GM21381 (cell line): ENCODE measurements around the gene MPI.
"Not testable (repeated sequence)": the region's sequence is repeated elsewhere in the genome, so short reads cannot be mapped to it uniquely, and the experiment has no call there.

Experiments used
- ATAC-seq: cut with Tn5 transposase; IDR thresholded peaks from one replicate; pipeline ENCODE4 v1.9.1; 2021; ENCODE audit warnings: mild to moderate bottlenecking, moderate library complexity; ENCODE audit not compliant: unreplicated experiment

Gene MPI

DNA sequence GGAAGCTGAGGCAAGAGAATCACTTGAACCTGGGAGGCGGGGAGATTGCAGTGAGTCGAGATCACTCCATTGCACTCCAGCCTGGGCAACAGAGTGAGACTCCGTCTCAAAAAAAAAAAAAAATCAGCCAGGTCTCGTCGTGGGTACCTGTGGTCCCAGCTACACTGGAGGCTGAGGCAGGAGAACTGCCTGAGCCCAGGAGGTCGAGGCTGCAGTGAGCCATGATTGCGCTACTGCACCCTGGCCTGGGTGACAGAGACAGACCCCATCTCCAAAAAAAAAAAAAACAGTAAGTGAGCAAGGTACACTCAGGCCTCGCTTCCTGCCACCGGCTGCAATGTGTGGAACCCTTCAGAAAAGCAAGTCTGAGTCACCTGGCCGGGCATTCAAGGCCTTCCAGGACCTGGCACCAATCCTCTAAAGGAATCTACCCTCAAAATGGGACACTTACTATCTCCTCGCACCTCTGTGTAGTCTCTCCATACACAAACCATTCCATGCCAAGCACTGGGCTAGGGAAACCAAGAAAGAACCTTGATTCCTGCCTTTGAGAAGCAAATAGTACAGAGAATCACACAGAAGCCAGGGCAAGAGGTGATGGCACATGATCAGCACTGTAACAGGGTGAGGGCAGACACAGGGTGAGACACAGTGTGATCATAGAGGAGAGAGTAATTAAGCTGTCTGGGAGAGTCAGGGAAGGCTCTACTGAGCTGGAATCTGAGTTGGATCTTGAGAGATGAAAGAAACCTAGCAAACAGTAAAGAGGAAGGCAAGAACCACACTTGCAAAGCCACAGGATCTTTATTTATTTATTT is 26.4 kb upstream of the MPI start:
- ATAC-seq: no peak

DNA sequence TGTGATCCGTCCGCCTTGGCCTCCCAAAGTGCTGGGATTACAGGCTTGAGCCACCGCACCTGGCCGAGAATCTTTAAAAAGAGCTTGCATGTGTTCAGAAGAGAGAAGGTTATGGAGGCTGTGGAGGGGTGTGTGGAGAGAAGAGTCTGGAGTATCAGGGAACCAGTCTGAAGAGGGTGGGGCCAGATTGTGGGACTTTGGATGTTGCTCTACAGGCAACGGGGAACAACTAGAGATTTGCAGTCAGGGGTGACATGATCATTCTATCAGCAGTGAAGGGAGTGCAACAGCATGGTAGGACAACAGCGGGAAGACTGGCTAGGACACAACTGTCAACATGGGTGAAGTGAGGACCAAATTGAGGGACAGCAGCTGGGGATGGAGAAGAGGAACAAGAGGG is 25.5 kb upstream of the MPI start:
- no peak for ATAC-seq

- no peak for ATAC-seq
These were observed 24.5 kb upstream of the MPI start for GRCh38 chr15:74865316-74865715.

- no peak for ATAC-seq
These were observed 23.8 kb upstream of the MPI start for GRCh38 chr15:74866090-74866489.

DNA sequence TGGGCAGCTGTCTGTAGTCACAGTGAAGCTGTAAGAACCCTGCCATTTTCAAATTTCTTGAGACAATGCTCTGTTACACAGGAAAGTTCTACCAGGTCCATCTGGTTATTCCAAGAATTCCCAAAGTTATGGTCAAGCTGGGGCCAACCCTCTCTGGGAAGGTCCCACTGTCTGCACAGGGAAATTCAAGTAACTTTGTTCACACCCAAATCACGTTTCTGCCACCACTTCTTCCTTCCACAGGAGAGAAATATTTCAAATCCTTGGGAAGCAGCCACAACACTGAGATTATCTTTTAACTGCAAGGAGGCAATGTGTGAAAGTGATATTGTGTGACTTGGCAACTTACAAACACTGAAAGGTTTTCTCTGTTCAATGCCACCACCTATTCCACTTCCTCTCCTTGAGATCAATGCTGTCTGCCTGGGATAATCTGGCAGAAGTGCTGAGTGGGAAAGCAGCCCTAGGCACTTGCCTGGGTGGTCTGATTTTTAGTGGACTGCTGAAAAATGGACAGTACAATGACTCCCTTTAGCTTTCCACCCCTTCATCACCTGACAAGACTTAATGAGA is 22.3 kb upstream of the MPI start:
- ATAC-seq: no peak

DNA sequence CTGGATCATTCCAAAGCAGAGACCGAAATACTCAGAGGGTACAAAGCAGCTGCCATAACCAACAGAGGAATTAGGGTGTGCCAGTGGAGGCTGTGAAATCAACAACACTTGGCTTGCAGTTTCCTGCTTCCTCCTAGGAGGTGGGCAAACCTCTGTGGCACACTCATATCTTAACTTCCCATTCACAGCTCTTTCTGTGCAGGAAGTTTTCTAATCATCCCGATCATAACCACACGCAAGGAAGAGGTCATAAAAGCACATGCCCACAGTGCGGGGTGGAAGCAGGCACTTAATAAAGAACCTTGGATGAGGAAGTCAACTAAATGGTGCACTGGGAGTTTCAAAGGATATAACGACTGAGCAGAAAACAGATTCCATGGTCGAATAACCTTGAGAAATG is 21.8 kb upstream of the MPI start:
- ATAC-seq: no peak

DNA sequence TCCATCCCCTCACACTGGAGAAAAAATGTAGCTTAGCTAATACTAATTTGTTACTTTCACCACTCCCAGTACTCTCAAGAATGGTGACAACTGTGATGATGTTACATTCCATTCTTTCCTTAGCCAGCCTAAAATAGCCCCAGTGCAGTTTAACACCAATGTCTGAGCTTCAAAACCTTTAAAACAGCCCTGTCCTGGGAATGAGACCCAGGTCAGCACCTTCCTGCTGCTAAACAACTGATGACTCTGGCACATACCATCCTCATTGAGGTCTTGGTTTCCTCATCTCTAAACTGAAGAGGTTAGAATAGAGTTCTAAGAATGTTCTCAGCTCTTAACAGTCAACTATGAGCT is 20.5 kb upstream of the MPI start:
- no peak for ATAC-seq

DNA sequence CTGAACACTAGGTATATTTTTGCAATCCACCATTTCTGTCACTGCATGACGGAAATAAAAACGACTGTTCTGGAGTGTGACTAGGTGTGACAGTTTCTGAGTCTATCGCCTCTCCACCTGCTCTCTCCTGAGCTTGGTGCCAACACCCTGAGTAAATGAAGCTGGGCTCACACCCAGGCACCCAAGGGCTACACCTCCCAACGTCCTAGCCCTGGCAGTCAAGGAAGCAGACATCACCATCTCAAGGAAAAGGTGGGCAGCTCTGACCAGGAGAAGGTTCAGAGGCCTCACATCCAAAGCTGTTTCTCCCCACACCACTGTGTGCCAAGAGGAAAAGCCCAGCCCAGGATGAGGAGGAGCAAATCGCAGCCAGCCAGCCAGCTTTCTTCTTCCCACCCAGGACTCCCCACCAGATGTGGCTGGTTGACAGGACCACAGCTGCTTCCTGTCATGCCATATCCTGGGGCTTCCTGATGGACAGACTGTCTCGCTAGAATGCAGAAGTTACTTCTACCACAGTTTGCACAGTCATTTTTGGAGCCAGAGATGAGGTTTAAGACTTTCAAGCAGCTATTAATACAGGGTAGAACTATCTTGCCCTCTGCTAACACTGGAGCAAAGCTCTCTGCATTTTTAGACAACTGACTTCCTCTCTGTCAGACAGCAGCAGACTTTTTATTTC is 20.0 kb upstream of the MPI start:
- peak; percentile 49 for ATAC-seq

DNA sequence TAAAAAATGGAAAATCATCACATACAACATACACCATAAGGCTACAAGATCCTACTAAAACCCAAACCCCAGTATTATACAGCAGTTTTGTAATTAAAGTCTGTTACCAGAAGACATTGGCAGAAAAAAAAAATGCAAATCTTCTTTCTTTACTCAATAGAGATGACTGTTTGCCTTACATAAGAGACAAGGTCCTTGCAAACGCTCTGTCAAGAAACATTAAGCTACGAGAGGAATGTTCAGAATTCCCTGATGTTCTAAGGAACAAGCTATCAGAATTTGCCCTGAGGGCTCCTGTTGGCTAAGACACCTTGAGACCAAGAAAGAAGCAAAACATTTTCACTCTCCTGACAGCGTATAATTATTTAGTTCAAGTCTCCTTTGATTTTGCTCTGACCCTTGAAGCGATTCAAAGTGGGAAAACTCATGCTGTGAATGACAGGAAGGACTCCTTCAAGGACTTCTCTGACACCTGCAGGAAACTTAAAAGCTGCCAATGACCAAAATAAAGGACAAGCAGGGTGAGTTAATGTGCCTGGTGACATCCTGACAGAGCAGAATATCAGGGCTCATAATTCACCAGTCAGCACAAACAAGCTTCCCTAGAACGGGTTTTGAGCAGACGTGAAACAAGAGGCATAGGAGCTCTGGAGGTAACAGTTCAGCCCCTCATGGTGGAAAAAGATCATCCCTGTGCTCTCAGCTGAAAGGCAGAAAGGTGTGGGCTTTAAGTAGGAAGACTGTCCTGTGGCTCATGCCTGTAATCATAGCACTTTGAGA is 19.2 kb upstream of the MPI start:
- no peak for ATAC-seq

DNA sequence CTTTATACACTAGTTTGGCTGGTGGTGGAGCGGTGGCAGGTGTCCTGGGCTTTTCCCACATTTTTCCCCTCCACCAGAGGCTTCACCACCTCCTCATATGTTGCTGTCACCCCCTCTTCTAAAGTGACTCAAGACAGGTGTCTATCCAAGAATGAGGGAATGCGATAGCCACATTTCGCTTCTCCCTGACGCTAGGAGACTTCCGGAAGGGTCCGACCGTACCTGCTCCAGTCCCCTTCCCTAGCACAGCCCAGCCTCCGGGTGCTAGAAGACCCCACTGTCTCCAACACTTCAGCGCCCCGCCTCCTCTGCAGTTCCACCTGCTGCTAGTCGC is 17.2 kb upstream of the MPI start:
- ATAC-seq: no peak

DNA sequence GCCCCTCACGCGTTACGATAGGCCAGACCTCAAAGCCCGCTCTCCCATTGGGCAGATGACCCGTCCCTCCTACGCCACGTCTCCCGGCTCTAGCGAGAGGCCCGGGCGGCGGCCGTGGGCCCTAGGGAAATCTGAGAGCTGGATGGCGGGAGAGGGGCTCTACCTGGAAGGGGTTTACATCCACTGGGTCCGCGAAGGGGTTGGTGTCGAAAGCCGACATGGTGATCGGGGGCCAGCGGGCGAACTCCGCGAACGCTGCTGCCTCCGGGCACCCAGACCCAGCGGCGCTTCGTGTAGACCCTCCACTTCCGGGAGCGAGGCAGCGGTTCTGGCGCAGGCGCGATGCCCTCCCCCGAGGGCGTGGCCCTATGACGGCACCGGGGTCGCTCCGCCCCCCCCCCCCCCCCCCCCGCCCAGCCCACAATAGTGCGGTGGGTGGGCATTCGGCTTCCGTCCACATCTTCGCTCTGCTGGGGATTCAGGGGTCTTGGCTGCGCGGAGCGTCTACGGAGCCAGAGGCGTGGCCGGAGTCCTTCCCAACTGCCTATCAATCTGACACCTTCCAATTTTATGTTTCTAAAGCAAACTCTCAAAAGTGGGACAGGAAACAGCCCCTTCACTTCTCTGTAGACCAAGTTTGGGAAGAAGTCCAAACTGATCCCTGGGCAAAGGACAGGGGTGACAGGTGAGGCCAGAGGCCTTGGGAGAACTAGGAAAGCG is 16.6 kb upstream of the MPI start, which contains the start of gene SCAMP2:
Gene SCAMP2, minus strand, starts transcription at position 330 of the 720 bp plus-strand sequence. Its CDS starts 110 bp downstream, at position 220.
- ATAC-seq: peak; percentile 67

- ATAC-seq: no peak
These were observed 16.0 kb upstream of the MPI start for GRCh38 chr15:74873756-74874424.

- ATAC-seq: no peak
These were observed 11.6 kb upstream of the MPI start for GRCh38 chr15:74878273-74878672.

- ATAC-seq: no peak
These were observed 7.3 kb upstream of the MPI start for GRCh38 chr15:74882528-74882927.

DNA sequence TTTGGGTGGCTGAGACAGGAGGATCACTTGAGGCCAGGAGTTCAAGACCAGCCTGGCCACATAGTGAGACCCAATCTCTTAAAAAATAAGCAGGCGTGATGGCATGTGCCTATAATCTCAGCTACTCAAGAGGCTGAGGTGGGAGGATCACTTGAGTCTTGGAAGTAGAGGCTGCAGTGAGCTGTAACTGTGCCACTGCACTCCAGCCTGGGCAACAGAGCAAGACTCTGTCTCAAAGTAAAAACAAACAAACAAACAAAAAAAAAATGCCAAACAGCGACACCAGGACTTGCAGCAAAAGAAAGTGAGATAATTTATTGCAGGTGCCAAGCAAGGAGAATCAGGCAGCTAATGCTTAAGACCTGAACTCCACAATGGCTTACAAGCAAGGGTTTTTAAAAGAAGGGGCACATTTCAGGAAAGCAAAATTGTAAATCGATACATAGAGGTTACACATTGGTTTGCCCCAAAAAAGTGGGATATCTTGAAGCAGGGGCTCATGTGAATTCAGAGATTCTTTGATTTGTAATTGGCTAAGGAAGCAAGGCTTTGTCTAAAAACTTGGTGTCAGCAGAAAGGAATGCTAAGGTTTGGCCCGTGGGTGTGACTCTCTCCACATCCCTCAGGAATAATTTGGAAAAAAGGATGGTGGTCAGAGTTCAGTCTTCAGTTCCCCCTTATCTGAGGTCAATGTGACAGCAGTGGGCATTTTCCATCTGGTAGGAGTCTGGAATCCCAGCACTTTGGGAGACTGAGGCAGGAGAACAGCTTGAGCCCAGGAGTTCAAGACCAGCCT is 5.2 kb upstream of the MPI start:
- no peak for ATAC-seq

- no peak for ATAC-seq
These were observed 4.4 kb upstream of the MPI start for GRCh38 chr15:74885461-74885860.

DNA sequence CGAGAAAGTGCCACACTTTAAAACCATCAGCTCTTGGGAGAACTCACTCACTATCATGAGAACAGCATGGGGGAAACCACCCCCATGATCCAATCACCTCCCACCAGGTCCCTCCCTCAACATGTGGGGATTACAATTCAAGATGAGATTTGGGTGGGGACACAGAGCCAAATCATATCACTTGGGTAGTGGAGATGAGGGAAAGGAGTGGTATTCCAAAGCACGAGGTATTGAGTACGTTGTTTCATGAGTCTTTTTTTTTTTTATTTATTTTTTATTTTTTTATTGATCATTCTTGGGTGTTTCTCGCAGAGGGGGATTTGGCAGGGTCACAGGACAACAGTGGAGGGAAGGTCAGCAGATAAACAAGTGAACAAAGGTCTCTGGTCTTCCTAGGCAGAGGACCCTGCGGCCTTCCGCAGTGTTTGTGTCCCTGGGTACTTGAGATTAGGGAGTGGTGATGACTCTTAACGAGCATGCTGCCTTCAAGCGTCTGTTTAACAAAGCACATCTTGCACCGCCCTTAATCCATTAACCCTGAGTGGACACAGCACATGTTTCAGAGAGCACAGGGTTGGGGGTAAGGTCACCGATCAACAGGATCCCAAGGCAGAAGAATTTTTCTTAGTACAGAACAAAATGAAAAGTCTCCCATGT is 2.2 kb upstream of the MPI start:
- ATAC-seq: not testable (repeated sequence)

DNA sequence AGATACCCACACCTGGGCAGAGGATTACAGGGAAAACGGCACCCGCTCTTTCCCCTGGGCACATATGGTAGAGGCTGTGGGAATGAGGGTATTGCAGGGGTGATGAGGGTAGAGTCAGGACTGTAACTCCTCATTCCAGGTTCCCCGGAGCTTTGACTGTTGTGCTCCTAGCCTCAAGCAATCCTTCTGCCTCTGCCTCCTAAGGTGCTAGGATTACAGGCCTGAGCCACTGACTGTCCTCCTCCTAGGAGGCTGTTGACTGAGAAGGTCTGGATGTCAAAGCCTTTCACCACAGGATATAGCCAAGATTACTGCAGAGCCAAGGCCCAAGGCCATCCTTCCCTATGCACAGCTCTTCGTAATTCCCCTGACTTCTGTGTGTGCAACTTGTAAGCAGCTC is 1.1 kb upstream of the MPI start:
- no peak for ATAC-seq

GRCh38 chr15:74889390-74889882 is 406 bp upstream of the MPI start:
- no peak for ATAC-seq
